WTC11 (cell line): ENCODE results near the gene SLC25A38. TPM values are rescaled to one million over a fixed set of nuclear protein-coding genes. Genes with fewer than 3 reads are reported as not detected.
"Not testable (repeated sequence)": the region's sequence is repeated elsewhere in the genome, so short reads cannot be mapped to it uniquely, and the experiment has no call there.

ENCODE experiments used
- ATAC-seq: fragments of 200-7000 bp; cut with Tn5 transposase; 2 replicates; pipeline ENCODE4 v1.10.0; 2021; ENCODE audit warnings: mild to moderate bottlenecking, moderate library complexity
- CTCF ChIA-PET: fragments of 300-600 bp; sonication (Branson Sonifier 250); formaldehyde crosslinking; loops from one replicate; lab custom pipeline; 2021; ENCODE audit warnings: antibody characterized with exemption; lab: Charles Lee
- POLR2A ChIA-PET: fragments of 350-600 bp; sonication (Branson Sonifier 250); formaldehyde crosslinking; loops from one replicate; lab custom pipeline; 2021; ENCODE audit warnings: antibody characterized with exemption; lab: Charles Lee
- DNase-seq: peaks from one replicate; pipeline ENCODE4 v3.0.0; 2021; ENCODE audit warnings: low spot score
- H3K27ac Mint-ChIP-seq: 2 replicates; pipeline ENCODE4 v1.8.0; 2021; ENCODE audit warnings: mixed read lengths
- H3K27me3 Mint-ChIP-seq: 2 replicates; pipeline ENCODE4 v1.8.0; 2021; ENCODE audit warnings: low read depth, mild to moderate bottlenecking, moderate library complexity, mixed read lengths
- H3K36me3 Mint-ChIP-seq: 2 replicates; pipeline ENCODE4 v1.8.0; 2021; ENCODE audit warnings: mixed read lengths
- H3K4me1 Mint-ChIP-seq: 2 replicates; pipeline ENCODE4 v1.8.0; 2022; ENCODE audit warnings: mixed read lengths
- H3K4me3 Mint-ChIP-seq: 2 replicates; pipeline ENCODE4 v1.8.0; 2021; ENCODE audit warnings: mild to moderate bottlenecking, moderate library complexity, mixed read lengths
- H3K9me3 Mint-ChIP-seq: 2 replicates; pipeline ENCODE4 v1.8.0; 2021; ENCODE audit warnings: mixed read lengths
- CBFB ChIP-seq: sonication (generic); formaldehyde crosslinking; IDR thresholded peaks from 2 replicates; pipeline ENCODE4 v1.8.1; 2022; ENCODE audit warnings: mild to moderate bottlenecking, low read depth, missing genetic modification reagents
- FOXP1 ChIP-seq: sonication (generic); formaldehyde crosslinking; IDR thresholded peaks from 2 replicates; pipeline ENCODE4 v1.8.0; 2022; ENCODE audit warnings: missing genetic modification reagents, mild to moderate bottlenecking, moderate library complexity, borderline replicate concordance
- GRHL2 ChIP-seq: fragments of 250-450 bp; sonication (Bioruptor Pico); IDR thresholded peaks from 2 replicates; pipeline ENCODE4 v1.8.0; 2022; ENCODE audit warnings: mild to moderate bottlenecking, moderate library complexity; ENCODE audit not compliant: insufficient replicate concordance, severe bottlenecking
- MXD4 ChIP-seq: fragments of 250-450 bp; sonication (Bioruptor Pico); IDR thresholded peaks from 2 replicates; pipeline ENCODE4 v1.8.0; 2021; ENCODE audit warnings: mild to moderate bottlenecking, moderate library complexity, borderline replicate concordance
- NFE2L1 ChIP-seq: sonication (generic); formaldehyde crosslinking; IDR thresholded peaks from 2 replicates; pipeline ENCODE4 v1.8.1; 2023; ENCODE audit warnings: missing genetic modification reagents
- NFYB ChIP-seq: sonication (generic); formaldehyde crosslinking; conservative IDR thresholded peaks from 2 replicates; pipeline ENCODE4 v1.8.0; 2022; ENCODE audit warnings: low read depth, missing genetic modification reagents
- NR1H2 ChIP-seq: sonication (generic); formaldehyde crosslinking; IDR thresholded peaks from 2 replicates; pipeline ENCODE4 v1.9.0; 2021; ENCODE audit warnings: mild to moderate bottlenecking, moderate library complexity, missing genetic modification reagents
- RELA ChIP-seq: sonication (generic); formaldehyde crosslinking; IDR thresholded peaks from 2 replicates; pipeline ENCODE4 v1.8.1; 2022; ENCODE audit warnings: missing genetic modification reagents, mild to moderate bottlenecking, borderline replicate concordance
- RORB ChIP-seq: fragments of 250-450 bp; sonication (Bioruptor Pico); IDR thresholded peaks from 2 replicates; pipeline ENCODE4 v1.9.0; 2021; ENCODE audit warnings: mild to moderate bottlenecking
- ZBTB21 ChIP-seq: sonication (generic); formaldehyde crosslinking; IDR thresholded peaks from 2 replicates; pipeline ENCODE4 v1.8.1; 2023; ENCODE audit warnings: mild to moderate bottlenecking, missing genetic modification reagents, borderline replicate concordance
- total RNA-seq: library from RNA; stranded (reverse); gene quantifications from 3 replicates; pipeline ENCODE4 v1.2.3, GENCODE V29; 2021
- TF ChIP-seq, protein P1 (sequence below): sonication (generic); formaldehyde crosslinking; IDR thresholded peaks from 2 replicates; pipeline ENCODE4 v1.8.0; 2022; ENCODE audit warnings: mild to moderate bottlenecking, missing genetic modification reagents
- TF ChIP-seq, protein P2 (sequence below): sonication (generic); formaldehyde crosslinking; IDR thresholded peaks from 2 replicates; pipeline ENCODE4 v1.8.0; 2022; ENCODE audit warnings: mild to moderate bottlenecking, missing genetic modification reagents
- TF ChIP-seq, protein P3 (sequence below): sonication (generic); formaldehyde crosslinking; IDR thresholded peaks from 2 replicates; pipeline ENCODE4 v1.8.1; 2023; ENCODE audit warnings: mild to moderate bottlenecking, missing genetic modification reagents
- TF ChIP-seq, protein P4 (sequence below): fragments of 200-600 bp; IDR thresholded peaks from 2 replicates; pipeline ENCODE4 v1.8.0; 2022; ENCODE audit warnings: antibody characterized with exemption

The SLC25A38 gene
- total RNA-seq, 1 experiment from 2014 or later, result 34.9 TPM

DNA sequence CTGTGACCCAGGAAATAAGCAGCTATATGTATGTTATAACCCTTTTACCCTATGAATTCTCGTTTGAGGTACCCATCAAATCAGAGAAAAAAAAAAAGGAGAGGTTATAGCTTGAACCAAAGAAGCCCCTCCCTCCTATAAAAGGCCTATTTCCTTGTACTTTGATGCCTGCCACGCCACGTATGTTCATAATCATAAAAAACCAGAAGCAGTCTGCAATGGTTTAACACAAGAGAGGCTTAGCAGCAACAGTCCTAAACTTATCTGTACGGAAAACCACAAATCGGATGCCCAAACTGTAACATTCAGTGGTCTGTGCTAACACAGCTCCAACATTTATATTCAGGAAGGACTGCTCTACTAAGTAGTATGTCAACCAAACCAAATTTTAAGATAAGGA lies 32.5 kb upstream of the SLC25A38 start (continued):
- TF ChIP-seq NFE2L1 (no peak), ZBTB21 (CRISPR knock-in tag) (no peak), RORB (CRISPR knock-in tag) (no peak), NFYB (no peak), GRHL2 (CRISPR knock-in tag) (no peak)
- TF ChIP-seq, all 79 proteins: peak for 0

DNA sequence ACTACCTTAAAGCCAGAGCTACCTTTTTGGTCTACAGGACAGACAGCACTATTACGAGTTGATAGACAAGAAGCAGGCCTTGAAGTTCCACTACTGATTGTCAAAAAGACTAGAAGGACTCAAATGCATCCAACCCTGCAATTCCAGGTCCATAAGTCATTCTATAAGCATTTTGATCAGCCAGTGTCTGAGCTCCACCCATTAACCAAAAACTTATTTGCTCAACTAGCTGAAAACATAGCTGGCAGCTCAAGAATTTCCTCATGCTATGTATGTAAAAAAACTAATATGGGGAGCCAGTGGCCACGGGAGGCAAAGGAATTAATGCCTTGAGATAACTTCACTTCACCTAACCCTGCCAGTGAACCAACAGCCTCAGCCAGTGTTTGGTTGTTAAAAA lies 32.0 kb upstream of the SLC25A38 start:
- H3K4me3 Mint-ChIP-seq, H3K27me3 Mint-ChIP-seq, DNase-seq, ATAC-seq, POLR2A ChIA-PET, H3K27ac Mint-ChIP-seq, H3K9me3 Mint-ChIP-seq, CTCF ChIA-PET, H3K36me3 Mint-ChIP-seq: not testable (repeated sequence)
- H3K4me1 Mint-ChIP-seq, result peaks cover 32% of the 10 kb centered on the region

DNA sequence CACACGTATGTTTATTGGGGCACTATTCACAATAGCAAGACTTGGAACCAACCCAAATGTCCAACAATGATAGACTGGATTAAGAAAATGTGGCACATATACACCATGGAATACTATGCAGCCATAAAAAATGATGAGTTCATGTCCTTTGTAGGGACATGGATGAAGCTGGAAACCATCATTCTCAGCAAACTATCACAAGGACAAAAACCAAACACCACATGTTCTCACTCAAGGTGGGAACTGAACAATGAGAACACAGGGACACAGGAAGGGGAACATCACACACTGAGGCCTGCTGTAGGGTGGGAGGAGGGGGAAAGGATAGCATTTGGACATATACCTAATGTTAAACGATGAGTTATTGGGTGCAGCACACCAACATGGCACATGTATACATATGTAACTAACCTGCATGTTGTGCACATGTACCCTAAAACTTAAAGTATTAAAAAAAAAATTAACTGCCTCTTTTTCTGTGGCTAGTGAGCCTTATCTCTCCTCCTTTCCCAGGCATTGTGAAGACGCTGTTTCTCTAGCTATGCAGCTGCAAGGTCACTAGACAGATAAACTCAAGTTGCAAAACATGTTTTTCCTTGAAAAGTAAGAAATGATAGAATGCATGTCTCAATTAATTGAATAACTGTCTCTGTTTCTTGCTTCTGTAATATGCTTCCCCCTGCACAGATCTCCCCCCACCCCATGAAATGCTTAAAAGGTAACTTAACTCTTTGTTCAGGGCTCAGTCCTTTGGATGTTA lies 29.8 kb upstream of the SLC25A38 start:
- DNase-seq, POLR2A ChIA-PET, H3K4me3 Mint-ChIP-seq, H3K36me3 Mint-ChIP-seq, H3K27ac Mint-ChIP-seq, ATAC-seq, H3K9me3 Mint-ChIP-seq, CTCF ChIA-PET, H3K27me3 Mint-ChIP-seq: not testable (repeated sequence)
- H3K4me1 Mint-ChIP-seq, result peaks cover 13% of the 10 kb centered on the region

DNA sequence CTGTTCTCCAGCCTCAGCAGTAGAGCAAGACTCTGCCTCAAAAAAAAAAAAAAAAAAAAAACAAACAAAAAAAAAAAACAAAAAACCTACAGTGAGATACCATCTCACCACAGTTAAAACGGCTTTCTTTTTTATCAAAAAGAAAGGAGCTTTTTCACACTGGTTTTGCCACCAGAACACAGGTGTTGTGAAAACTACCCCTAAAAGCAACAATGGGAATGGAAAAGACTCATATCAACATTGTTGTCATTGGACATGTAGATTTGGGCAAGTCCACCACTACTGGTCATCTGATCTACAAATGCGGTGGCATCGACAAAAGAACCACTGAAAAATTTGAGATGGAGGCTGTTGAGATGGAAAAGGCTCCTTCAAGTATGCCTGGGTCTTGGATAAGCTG lies 24.8 kb upstream of the SLC25A38 start:
- ChIA-PET POLR2A (no interaction called here), CTCF (interaction anchor here (3.9 kb wide), 1 partner anchor 70 kb away, joined by 10 read pairs; no protein-coding TSS in a partner anchor)
- Mint-ChIP-seq H3K27ac (no peak overlapping the region), H3K4me1 (peaks cover 4% of the 10 kb centered on the region; the same call in 1 of the 2 replicates), H3K36me3 (no peaks in the 10 kb centered on the region), H3K27me3 (no peaks in the 10 kb centered on the region), H3K9me3 (peaks cover 6% of the 10 kb centered on the region), H3K4me3 (no peak overlapping the region)
- TF ChIP-seq FOXP1 (CRISPR knock-in tag) (no peak), CBFB (CRISPR knock-in tag) (no peak), MXD4 (CRISPR knock-in tag) (no peak), RELA (CRISPR knock-in tag) (no peak), NR1H2 (CRISPR knock-in tag) (no peak), NFE2L1 (no peak)
- TF ChIP-seq, protein P1, sequence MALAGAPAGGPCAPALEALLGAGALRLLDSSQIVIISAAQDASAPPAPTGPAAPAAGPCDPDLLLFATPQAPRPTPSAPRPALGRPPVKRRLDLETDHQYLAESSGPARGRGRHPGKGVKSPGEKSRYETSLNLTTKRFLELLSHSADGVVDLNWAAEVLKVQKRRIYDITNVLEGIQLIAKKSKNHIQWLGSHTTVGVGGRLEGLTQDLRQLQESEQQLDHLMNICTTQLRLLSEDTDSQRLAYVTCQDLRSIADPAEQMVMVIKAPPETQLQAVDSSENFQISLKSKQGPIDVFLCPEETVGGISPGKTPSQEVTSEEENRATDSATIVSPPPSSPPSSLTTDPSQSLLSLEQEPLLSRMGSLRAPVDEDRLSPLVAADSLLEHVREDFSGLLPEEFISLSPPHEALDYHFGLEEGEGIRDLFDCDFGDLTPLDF, result no peak
- TF ChIP-seq, protein P2, sequence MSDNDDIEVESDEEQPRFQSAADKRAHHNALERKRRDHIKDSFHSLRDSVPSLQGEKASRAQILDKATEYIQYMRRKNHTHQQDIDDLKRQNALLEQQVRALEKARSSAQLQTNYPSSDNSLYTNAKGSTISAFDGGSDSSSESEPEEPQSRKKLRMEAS, result no peak
- TF ChIP-seq, protein P3, sequence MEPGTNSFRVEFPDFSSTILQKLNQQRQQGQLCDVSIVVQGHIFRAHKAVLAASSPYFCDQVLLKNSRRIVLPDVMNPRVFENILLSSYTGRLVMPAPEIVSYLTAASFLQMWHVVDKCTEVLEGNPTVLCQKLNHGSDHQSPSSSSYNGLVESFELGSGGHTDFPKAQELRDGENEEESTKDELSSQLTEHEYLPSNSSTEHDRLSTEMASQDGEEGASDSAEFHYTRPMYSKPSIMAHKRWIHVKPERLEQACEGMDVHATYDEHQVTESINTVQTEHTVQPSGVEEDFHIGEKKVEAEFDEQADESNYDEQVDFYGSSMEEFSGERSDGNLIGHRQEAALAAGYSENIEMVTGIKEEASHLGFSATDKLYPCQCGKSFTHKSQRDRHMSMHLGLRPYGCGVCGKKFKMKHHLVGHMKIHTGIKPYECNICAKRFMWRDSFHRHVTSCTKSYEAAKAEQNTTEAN (CRISPR knock-in tag), result no peak
- TF ChIP-seq, protein P4, sequence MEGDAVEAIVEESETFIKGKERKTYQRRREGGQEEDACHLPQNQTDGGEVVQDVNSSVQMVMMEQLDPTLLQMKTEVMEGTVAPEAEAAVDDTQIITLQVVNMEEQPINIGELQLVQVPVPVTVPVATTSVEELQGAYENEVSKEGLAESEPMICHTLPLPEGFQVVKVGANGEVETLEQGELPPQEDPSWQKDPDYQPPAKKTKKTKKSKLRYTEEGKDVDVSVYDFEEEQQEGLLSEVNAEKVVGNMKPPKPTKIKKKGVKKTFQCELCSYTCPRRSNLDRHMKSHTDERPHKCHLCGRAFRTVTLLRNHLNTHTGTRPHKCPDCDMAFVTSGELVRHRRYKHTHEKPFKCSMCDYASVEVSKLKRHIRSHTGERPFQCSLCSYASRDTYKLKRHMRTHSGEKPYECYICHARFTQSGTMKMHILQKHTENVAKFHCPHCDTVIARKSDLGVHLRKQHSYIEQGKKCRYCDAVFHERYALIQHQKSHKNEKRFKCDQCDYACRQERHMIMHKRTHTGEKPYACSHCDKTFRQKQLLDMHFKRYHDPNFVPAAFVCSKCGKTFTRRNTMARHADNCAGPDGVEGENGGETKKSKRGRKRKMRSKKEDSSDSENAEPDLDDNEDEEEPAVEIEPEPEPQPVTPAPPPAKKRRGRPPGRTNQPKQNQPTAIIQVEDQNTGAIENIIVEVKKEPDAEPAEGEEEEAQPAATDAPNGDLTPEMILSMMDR, result no peak
- ATAC-seq, result no peak
- DNase-seq, result no peak
